SHP77 treated with DMSO at 0.1 percent for 48 hours (cell line): Measurements from ENCODE around the gene GTF3C5.
"Not testable (repeated sequence)": the region's sequence is repeated elsewhere in the genome, so short reads cannot be mapped to it uniquely, and the experiment has no call there.

Experiments
- DNase-seq: peaks from one replicate; lab custom pipeline; 2025; lab: John Stamatoyannopoulos, UW

The GTF3C5 gene

DNA sequence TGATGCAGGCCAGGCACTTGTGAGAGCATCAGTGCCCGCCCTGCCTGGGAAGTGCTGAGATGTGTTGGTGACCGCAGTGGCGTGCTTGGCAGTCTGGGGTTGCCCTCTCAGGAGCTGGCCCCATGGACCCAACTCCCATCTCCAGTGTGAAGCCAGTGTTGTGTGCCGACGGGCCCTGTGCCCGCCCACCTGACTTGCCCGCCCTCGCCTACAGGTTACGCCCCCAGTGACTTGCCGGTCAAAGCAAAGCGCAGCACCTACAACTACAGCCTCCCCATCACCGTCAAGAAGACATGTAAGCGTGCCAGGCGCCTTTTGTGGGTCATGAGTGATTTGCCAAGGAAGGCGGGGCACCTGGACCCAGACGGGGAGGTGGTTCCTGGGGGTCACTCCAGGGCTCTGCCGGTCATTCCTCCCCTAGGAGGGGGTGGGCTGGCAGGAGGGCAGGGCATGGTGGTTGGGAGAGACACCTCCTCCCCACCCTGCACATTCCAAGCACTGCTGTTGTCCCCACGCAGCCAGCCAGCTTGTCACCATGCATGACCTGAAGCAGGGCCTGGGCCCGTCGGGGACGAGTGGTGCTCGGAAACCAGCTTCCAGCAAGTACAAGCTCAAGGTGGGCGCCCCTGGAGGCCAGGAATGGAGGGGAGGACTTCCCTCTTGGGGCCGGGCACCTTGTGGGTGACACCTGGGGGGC, 23.5 kb downstream of the GTF3C5 start:
- no peak for DNase-seq

DNA sequence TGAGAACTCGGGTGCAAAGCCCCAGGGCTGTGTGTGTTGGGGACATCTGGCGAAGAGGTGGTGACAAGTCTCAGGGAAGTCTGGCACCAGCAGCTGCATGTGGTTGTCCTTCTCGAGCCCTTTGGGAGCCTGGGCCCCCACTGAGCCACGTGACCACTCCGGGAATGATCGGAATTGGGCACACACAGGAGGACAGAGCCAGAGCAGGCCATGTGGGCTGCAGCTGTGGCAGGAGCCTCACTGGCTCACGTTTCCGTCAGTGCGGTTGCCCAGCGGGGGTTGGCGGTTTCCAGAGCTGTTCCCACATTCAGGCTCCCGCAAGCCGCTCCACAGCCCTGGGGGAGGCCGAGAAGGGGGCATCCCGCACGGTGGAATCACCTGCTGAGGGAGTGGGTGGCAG, 24.2 kb downstream of the GTF3C5 start:
- DNase-seq: no peak

DNA sequence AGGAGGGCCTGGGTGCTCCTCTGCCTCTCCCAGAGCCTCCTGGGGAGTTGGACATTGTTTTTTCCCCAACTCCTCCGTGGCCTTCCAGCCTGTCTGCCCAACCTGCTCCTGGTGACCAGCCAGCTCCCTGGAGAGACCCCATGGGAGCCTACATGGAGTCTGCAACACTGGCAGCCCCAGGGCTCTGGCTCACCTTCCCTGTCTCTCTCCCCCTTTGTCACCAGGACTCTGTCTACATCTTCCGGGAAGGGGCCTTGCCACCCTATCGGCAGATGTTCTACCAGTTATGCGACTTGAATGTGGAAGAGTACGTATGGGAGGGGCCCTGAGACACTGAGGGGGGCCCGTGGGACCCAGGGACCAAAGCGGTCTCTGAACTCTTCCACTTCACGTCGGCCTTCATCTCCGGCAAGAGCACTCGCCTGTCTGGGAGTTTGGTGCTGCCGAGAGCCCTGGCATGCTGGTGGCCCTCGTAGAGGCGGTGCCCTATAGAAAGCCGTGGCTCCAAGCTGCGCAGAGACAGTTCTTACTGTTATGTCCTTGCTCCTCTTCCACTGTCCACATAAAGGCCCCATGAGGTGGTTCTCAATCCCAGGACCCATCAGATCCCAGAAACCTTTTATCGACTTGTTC, 25.1 kb downstream of the GTF3C5 start:
- no peak for DNase-seq

DNA sequence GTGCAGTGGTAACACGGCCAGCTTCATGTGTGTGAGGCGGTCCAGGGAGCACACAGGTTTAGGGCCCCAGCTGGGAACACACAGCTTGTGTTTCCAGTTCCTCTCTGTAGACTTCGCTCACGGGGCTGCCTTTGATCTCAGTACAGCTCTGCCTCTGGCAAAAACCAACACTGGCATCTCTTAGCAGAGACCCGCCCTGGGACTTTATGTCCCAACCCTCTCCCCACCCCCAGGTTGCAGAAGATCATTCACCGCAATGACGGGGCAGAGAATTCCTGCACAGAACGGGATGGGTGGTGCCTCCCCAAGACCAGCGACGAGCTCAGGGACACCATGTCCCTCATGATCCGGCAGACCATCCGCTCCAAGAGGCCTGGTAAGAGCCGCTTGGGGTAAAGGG, 25.7 kb downstream of the GTF3C5 start:
- DNase-seq: no peak

DNA sequence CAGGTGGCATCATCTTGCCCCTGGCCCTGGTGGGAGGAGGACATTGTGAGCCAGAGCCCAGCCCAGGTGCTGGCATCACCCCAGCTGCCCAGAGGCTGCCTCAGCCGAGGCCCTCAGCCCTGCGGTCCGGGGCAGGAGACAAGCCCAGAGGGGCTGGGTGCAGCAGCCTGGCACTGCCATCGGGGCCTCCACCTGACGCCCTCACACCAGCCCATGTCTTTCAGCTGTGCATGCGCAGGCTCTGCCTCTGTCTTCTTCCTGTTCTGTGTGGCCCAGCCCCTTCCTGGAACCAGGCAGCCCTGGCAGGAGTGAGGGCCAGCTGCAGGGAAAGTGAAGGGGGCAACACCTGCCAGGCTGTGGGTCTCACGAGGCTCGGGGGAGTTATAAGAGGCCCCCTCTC, 26.2 kb downstream of the GTF3C5 start:
- no peak for DNase-seq

GRCh38 chr9:133057553-133057952, 26.8 kb downstream of the GTF3C5 start:
- DNase-seq: no peak

DNA sequence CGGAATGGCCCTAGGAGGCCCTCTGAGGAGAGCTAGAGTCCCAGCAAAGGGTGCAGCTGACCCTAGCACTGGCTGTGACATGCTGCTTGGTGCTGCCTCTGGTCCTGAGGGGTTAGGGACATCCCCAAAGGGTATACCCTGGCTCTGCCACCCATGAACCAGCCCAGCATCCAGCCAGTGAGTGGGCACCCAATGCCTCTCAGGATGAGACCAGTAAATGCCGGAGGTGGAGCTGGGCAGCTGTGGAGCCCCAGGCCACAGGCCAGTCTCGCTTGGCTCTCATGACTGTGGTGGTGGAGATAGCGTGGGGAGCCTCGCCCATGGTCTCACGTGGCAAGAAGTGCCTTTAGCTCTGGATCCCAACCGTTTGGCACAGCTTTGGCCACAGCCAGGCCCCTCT, 27.3 kb downstream of the GTF3C5 start:
- no peak for DNase-seq

DNA sequence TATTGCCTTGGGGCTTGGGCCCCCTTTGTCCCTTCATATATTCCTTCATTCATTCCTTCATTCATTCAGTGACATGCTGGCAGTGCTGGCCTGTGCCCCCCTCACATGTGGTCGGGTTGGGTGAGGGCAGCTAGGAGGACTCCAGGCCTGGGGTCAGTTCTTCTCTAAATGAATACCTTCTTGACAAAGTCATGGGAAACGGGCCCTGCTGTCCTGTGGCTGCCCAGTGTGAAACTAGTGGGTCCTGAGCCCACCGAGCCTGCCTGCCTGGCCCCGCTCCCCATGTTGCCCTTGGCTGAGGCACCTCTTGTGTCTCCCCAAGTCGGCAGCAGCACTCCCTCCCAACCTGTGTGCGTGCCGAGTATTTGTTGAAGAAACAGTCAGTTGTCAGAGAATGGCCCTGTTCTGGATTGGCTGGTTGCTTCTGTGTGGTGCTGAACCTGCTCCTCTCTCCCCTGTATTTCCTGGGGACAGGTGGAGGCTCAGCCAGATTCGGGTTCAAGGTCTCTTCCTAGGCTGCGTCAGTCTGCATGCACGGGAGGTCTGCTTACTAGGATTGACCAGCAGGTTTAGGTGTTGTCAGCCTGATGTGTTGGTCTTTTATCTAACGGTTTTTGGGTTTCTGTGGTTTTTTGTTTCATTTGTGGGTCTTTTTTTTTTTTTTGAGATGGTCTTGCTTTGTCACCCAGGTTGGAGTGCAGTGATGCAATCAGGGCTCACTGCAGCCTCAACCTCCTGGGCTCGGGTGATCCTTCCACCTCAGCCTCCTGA, 27.9 kb downstream of the GTF3C5 start:
- DNase-seq: no peak

GRCh38 chr9:133059623-133060022, 28.8 kb downstream of the GTF3C5 start:
- DNase-seq: no peak

- no peak for DNase-seq
Measured at GRCh38 chr9:133060417-133060841, 29.6 kb downstream of the GTF3C5 start.

DNA sequence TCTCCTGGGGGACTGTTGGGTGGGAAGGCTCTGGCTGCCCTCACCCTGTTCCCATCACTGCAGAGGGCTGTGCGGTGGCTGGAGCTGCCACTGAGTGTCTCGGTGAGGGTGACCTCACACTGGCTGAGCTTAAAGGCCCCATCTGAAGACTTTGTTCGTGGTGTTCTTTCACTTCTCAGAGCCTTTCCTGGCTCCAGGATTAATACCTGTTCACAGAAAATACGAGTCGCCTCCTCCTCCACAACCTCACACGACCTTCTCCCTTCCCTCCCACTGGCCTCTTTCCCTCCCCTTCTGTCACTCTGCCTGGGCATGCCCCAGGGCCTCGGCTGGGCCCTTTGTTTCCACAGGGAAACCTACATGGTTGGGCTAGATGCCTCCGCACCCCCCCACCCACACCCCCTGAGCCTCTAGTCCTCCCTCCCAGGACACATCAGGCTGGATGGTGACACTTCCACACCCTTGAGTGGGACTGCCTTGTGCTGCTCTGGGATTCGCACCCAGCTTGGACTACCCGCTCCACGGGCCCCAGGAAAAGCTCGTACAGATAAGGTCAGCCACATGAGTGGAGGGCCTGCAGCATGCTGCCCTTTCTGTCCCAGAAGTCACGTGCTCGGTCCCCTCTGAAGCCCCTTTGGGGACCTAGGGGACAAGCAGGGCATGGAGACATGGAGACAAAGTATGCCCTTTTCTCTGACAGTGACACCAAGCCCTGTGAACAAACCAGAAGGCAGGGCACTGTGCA, 30.4 kb downstream of the GTF3C5 start:
- DNase-seq: not testable (repeated sequence)

DNA sequence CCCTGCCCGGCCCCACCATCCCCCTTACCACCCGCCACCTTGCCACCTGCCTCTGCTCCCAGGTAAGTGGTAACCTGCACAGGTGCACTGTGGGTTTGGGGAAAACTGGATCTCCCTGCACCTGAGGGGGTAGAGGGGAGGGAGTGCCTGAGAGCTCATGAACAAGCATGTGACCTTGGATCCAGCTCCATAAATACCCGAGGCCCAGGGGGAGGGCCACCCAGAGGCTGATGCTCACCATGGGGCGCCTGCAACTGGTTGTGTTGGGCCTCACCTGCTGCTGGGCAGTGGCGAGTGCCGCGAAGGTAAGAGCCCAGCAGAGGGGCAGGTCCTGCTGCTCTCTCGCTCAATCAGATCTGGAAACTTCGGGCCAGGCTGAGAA, 31.0 kb downstream of the GTF3C5 start, which contains the start of gene CEL:
CEL (plus strand) TSS at position 218 of the 382 bp plus-strand sequence; CDS start at position 240, 22 bp downstream.
- DNase-seq: not testable (repeated sequence)

DNA sequence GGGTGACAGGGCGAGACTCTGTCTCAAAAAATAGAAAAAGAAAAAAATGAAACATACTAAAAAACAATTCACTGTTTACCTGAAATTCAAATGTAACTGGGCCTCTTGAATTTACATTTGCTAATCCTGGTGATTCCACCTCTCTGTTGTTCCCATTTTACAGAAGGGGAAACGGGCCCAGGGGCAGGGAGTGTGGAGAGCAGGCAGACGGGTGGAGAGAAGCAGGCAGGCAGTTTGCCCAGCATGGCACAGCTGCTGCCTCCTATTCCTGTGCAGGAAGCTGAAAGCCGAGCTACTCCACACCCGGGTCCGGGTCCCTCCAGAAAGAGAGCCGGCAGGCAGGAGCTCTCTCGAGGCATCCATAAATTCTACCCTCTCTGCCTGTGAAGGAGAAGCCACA, 31.8 kb downstream of the GTF3C5 start:
- not testable (repeated sequence) for DNase-seq

DNA sequence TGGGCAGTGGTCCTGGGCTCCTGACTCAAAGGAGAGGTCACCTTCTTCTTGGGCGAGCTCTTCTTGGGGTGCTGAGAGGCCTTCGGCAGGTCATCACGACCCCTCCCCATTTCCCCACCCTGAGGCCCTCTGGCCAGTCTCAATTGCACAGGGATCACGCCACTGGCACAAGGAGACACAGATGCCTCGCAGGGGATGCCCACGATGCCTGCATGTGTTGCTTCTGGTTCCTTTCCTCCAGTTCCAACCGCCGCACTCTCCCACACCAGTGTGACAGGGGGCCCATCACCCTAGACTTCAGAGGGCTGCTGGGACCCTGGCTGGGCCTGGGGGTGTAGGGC, 32.3 kb downstream of the GTF3C5 start:
- DNase-seq: no peak

DNA sequence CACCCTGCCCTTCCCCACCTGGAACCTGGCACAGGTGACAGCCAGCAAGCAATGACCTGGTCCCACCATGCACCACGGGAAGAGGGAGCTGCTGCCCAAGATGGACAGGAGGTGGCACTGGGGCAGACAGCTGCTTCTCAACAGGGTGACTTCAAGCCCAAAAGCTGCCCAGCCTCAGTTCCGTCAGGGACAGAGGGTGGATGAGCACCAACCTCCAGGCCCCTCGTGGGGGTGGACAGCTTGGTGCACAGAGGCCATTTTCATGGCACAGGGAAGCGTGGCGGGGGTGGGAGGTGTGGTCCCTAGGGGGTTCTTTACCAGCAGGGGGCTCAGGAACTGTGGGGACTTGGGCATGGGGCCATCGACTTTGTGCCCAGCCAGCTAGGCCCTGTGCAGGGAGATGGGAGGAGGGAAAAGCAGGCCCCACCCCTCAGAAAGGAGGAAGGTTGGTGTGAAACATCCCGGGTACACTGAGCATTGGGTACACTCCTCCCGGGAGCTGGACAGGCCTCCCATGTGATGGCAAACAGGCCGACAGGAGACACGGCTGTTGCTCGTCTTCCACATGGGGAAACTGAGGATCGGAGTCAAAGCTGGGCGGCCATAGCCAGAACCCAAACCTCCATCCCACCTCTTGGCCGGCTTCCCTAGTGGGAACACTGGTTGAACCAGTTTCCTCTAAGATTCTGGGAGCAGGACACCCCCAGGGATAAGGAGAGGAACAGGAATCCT, 32.9 kb downstream of the GTF3C5 start:
- DNase-seq: no peak

- no peak for DNase-seq
Measured at GRCh38 chr9:133064241-133065069, 33.7 kb downstream of the GTF3C5 start.

GRCh38 chr9:133065070-133065388, 34.2 kb downstream of the GTF3C5 start:
- DNase-seq: no peak

GRCh38 chr9:133066181-133066983, 35.6 kb downstream of the GTF3C5 start:
- no peak for DNase-seq

DNA sequence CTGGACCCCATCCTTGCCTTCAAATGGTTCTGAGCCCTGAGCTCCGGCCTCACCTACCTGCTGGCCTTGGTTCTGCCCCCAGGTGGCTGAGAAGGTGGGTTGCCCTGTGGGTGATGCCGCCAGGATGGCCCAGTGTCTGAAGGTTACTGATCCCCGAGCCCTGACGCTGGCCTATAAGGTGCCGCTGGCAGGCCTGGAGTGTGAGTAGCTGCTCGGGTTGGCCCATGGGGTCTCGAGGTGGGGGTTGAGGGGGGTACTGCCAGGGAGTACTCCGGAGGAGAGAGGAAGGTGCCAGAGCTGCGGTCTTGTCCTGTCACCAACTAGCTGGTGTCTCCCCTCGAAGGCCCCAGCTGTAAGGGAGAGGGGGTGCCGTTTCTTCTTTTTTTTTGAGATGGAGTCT, 36.2 kb downstream of the GTF3C5 start:
- no peak for DNase-seq

GRCh38 chr9:133067813-133068212, 37.0 kb downstream of the GTF3C5 start:
- DNase-seq: no peak
